Activated naive CD4-positive, alpha-beta T cell treated with anti-CD3 and anti-CD28 coated beads, Interleukin-2, amount 50 U/mL, for 24 hours (primary cell): ENCODE measurements around the gene INSL3.

Experiments
- H3K27ac Mint-ChIP-seq: one replicate; pipeline ENCODE4 v1.8.0; 2021; ENCODE audit warnings: mild to moderate bottlenecking, mixed read lengths
- H3K27me3 Mint-ChIP-seq: one replicate; pipeline ENCODE4 v1.8.0; 2021; ENCODE audit warnings: mixed read lengths
- H3K36me3 Mint-ChIP-seq: one replicate; pipeline ENCODE4 v1.8.0; 2021; ENCODE audit warnings: mixed read lengths
- H3K4me1 Mint-ChIP-seq: one replicate; pipeline ENCODE4 v1.8.0; 2021; ENCODE audit warnings: mixed read lengths
- H3K4me3 Mint-ChIP-seq: one replicate; pipeline ENCODE4 v1.8.0; 2021; ENCODE audit warnings: mild to moderate bottlenecking, mixed read lengths
- H3K9me3 Mint-ChIP-seq: one replicate; pipeline ENCODE4 v1.8.0; 2021; ENCODE audit warnings: mixed read lengths

Gene INSL3

DNA sequence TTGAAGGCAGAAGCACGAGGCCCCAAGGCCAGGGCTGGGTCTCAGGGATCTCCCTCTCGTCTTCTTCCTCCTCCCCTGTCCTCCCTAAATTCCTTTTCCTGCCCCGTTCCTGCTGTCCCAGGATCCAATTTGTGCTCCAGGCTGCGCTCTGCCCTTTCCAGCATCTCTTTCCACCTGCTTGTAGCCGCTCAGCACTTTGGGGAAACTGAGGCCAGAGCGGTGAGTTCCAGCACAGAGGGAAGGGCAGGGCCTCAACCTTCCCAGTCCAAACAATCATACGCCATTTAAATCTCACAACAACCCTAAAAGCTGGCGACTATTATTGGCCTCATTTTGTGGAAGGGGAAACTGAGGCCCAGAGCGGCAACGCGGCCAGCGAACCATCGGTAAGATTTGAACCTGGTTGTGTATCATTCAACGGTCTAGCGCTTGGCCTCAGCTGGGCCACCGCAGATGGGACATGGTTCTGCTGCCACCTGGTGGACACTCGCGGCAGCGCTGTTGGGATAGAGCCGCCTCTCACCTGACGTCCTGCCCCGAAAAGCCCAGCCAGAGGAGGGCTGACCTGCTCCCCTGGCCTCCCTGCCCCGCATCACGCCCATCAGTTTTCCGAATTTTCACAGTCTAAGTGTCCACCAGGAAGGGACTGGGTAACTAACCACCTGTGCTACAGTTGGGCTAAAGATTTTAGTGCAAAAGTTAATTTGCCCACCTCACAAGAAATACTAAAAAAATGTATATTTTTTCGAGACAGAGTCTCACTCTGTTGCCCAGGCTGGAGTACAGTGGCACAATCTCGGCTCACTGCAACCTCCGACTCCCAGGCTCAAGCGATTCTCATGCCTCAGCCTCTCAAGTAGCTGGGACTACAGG lies 34.2 kb upstream of the INSL3 start:
- Mint-ChIP-seq H3K27me3 (no peaks in the 10 kb centered on the region), H3K4me1 (peaks cover 23% of the 10 kb centered on the region), H3K36me3 (peaks cover 8% of the 10 kb centered on the region), H3K4me3 (no peak overlapping the region), H3K27ac (no peak overlapping the region), H3K9me3 (no peaks in the 10 kb centered on the region)

- Mint-ChIP-seq H3K36me3 (no peaks in the 10 kb centered on the region), H3K27ac (no peak overlapping the region), H3K4me1 (peaks cover 34% of the 10 kb centered on the region), H3K27me3 (no peaks in the 10 kb centered on the region), H3K4me3 (no peak overlapping the region), H3K9me3 (no peaks in the 10 kb centered on the region)
Observed at GRCh38 chr19:17854061-17854460, 32.7 kb upstream of the INSL3 start.

- Mint-ChIP-seq H3K4me1 (peaks cover 59% of the 10 kb centered on the region), H3K27me3 (no peaks in the 10 kb centered on the region), H3K27ac (peak overlapping the region; percentile 99), H3K36me3 (peaks cover 4% of the 10 kb centered on the region), H3K4me3 (peak overlapping the region; percentile 90), H3K9me3 (no peaks in the 10 kb centered on the region)
Observed at GRCh38 chr19:17848595-17849292, 27.4 kb upstream of the INSL3 start.

DNA sequence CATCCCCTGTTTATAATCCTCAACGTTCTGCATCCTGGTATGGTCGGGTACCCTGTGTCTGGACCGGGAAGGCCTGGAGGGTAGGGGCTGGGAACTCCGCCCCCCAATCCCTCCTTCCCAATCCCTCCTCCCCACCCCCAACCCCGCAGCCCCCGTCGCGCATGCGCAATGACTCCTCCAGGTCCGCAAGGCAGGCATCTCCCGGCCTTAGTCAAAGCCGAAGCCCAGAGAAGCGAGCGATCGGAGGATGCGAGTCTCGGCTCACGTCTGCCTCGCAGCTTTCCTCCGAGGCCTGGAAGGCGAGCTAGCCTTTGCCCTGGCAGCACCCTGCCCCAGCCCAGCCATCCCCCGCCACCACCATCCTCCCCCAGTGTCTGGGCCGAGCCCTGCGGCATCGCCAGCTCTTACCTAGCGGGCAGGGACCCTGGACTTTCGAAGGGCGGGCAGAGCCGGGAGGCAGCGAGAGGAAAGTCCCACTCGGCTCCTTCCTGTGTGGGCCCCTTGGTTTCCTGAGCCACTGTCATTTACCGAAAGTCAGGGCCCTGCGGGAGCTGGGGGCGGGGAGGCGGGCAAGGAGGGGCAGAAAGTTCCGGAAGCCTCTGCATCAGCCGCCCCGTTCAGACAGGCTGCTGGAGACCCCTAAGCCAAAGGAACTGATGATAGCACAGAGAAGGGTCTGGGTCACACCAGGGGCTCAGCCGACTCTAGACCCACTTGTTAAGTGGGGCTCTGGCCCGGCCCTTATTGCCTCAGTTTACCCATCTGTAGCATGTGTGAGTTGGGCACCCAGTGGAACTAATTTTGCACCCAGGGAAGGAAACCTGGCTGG lies 26.4 kb upstream of the INSL3 start, which contains the start of gene JAK3:
Gene JAK3 (minus strand): TSS at position 445 of the 829 bp plus-strand sequence. CDS start 3,565 bp downstream, outside the sequence.
- H3K9me3 Mint-ChIP-seq = no peaks in the 10 kb centered on the region
- H3K4me1 Mint-ChIP-seq = peaks cover 66% of the 10 kb centered on the region
- peak within 1 kb of the TSS; percentile 99 for H3K27ac Mint-ChIP-seq
- no peaks in the 10 kb centered on the region for H3K27me3 Mint-ChIP-seq
- peak within 1 kb of the TSS; percentile 90 for H3K4me3 Mint-ChIP-seq
- peaks cover 4% of the 10 kb centered on the region for H3K36me3 Mint-ChIP-seq

- peak overlapping the region; percentile 90 for H3K27ac Mint-ChIP-seq
- peak overlapping the region; percentile 90 for H3K4me3 Mint-ChIP-seq
- H3K27me3 Mint-ChIP-seq = no peaks in the 10 kb centered on the region
- peaks cover 59% of the 10 kb centered on the region for H3K4me1 Mint-ChIP-seq
- H3K9me3 Mint-ChIP-seq = no peaks in the 10 kb centered on the region
- H3K36me3 Mint-ChIP-seq = peaks cover 4% of the 10 kb centered on the region
Observed at GRCh38 chr19:17846146-17846545, 24.8 kb upstream of the INSL3 start.

DNA sequence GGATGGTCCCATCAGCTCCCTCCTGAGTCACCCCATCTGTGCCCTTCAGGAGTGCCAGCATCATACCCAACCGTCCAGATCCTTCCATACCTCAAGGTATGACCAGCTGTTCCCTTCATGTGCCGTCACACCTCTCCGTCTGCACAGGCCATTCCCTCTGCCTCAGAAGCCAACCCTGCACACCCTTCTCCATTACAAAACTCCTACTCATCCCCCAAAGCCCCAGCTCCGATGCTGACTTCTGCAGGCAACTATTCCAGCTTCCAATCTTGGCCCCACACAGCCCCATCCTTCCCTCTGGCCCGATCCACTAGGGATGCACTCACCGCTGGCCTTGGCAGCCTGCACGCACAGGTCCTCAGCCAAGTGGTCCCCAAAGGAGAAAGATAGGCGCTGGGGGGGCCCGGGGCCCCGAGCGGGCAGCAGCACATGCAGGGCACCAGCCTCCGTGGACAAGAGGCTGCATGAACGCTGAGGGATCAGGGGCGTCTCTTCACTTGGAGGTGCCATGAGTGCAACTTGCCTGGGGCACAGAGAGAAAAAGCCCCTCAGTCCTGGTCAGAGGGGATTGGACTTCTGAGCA lies 22.7 kb upstream of the INSL3 start:
- Mint-ChIP-seq H3K36me3 (peaks cover 7% of the 10 kb centered on the region), H3K27ac (peak overlapping the region; percentile 86), H3K9me3 (no peaks in the 10 kb centered on the region), H3K27me3 (no peaks in the 10 kb centered on the region), H3K4me1 (peaks cover 44% of the 10 kb centered on the region), H3K4me3 (peak overlapping the region; percentile 90)

- Mint-ChIP-seq H3K4me1 (peaks cover 37% of the 10 kb centered on the region), H3K27ac (peak overlapping the region; percentile 86), H3K9me3 (no peaks in the 10 kb centered on the region), H3K4me3 (peak overlapping the region; percentile 42), H3K36me3 (peaks cover 7% of the 10 kb centered on the region), H3K27me3 (no peaks in the 10 kb centered on the region)
Observed at GRCh38 chr19:17843292-17843827, 22.0 kb upstream of the INSL3 start.

DNA sequence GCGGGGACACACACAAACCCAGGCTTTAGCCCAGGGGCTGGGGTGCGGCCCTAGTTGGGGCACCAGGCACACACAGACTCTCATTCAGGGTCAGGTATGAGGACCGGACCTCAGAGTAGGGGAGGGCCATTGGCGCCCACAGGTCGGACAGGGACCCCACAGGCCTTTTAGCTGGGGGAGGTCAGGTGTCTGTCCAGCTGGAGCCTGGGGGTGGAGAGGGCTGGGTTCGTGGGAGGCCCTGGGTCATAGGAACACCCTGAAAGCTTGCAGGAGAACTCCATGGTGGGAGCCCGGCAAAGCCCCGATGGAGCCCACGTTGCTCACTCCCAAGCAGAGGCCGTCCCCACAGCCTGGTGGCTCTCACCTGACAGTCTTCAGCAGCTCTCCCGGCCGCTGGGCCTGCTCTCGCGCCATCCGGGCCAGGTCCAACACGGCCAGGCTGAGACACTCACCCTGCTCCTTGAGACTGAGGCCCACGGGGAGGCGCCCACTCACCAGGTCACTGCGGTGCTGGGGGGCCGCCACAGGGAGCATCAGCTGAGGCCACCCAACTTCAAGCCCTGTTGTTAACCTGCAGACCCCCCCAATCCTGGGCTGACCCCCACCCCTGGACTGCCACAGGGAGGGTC lies 21.5 kb upstream of the INSL3 start:
- H3K4me1 Mint-ChIP-seq = peaks cover 33% of the 10 kb centered on the region
- H3K9me3 Mint-ChIP-seq = no peaks in the 10 kb centered on the region
- H3K27me3 Mint-ChIP-seq = no peaks in the 10 kb centered on the region
- peaks cover 7% of the 10 kb centered on the region for H3K36me3 Mint-ChIP-seq
- H3K4me3 Mint-ChIP-seq = no peak overlapping the region
- H3K27ac Mint-ChIP-seq = no peak overlapping the region

GRCh38 chr19:17841810-17842662 lies 20.7 kb upstream of the INSL3 start:
- Mint-ChIP-seq H3K36me3 (peaks cover 7% of the 10 kb centered on the region), H3K4me3 (no peak overlapping the region), H3K4me1 (peaks cover 33% of the 10 kb centered on the region), H3K27ac (no peak overlapping the region), H3K9me3 (no peaks in the 10 kb centered on the region), H3K27me3 (no peaks in the 10 kb centered on the region)

GRCh38 chr19:17841371-17841809 lies 20.1 kb upstream of the INSL3 start:
- Mint-ChIP-seq H3K36me3 (peaks cover 10% of the 10 kb centered on the region), H3K27ac (no peak overlapping the region), H3K4me1 (peaks cover 36% of the 10 kb centered on the region), H3K9me3 (no peaks in the 10 kb centered on the region), H3K27me3 (no peaks in the 10 kb centered on the region), H3K4me3 (no peak overlapping the region)

DNA sequence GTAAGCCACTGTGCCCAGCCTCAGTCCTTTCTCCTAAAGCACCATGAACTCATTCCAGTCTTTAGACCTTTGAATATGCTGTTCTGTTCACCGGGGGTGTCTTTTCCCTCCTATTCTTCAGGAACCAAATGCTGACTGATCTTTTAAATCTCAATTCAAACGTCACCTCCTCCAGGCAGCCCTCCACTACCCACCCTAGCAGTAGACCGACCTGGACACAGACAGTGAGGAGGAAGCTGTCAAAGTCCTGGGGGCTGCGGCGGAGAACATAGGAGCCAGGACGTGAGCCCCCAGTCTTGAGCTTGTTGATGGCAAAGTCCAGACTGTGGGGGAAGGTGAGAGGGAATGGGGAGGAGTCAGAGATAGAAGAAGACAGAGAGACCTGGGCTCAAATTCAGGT lies 18.7 kb upstream of the INSL3 start:
- H3K4me1 Mint-ChIP-seq = peaks cover 36% of the 10 kb centered on the region
- no peaks in the 10 kb centered on the region for H3K27me3 Mint-ChIP-seq
- peaks cover 20% of the 10 kb centered on the region for H3K36me3 Mint-ChIP-seq

GRCh38 chr19:17837972-17838371 lies 16.7 kb upstream of the INSL3 start:
- H3K36me3 Mint-ChIP-seq = peaks cover 16% of the 10 kb centered on the region
- H3K4me1 Mint-ChIP-seq = peaks cover 17% of the 10 kb centered on the region
- no peaks in the 10 kb centered on the region for H3K9me3 Mint-ChIP-seq
- H3K27ac Mint-ChIP-seq = no peak overlapping the region
- H3K4me3 Mint-ChIP-seq = no peak overlapping the region
- no peaks in the 10 kb centered on the region for H3K27me3 Mint-ChIP-seq

More for the DNA sequence above, 18.7 kb upstream of the INSL3 start:
- Mint-ChIP-seq H3K27ac (peak overlapping the region; percentile 62), H3K9me3 (no peaks in the 10 kb centered on the region), H3K4me3 (no peak overlapping the region)

- Mint-ChIP-seq H3K27me3 (no peaks in the 10 kb centered on the region), H3K27ac (peak overlapping the region; percentile 68)
Observed at GRCh38 chr19:17836530-17836929, 15.2 kb upstream of the INSL3 start.

More at GRCh38 chr19:17836530-17836929, 15.2 kb upstream of the INSL3 start:
- Mint-ChIP-seq H3K36me3 (peaks cover 20% of the 10 kb centered on the region), H3K4me3 (no peak overlapping the region), H3K9me3 (no peaks in the 10 kb centered on the region), H3K4me1 (peaks cover 17% of the 10 kb centered on the region)
